NT2/D1 (cell line): ENCODE measurements around the gene ACOX2.
"Not testable (repeated sequence)": the region's sequence is repeated elsewhere in the genome, so short reads cannot be mapped to it uniquely, and the experiment has no call there.

ENCODE experiments used
- DNase-seq: peaks from one replicate; pipeline ENCODE4 v3.0.0-alpha.2; 2011; ENCODE audit warnings: low read depth, low spot score
- H3K27me3 ChIP-seq: 2 replicates; pipeline ENCODE4 v1.6.0; 2011; ENCODE audit warnings: mild to moderate bottlenecking; ENCODE audit not compliant: insufficient read length, insufficient read depth
- H3K36me3 ChIP-seq: 2 replicates; pipeline ENCODE4 v1.6.1; 2011; ENCODE audit warnings: mild to moderate bottlenecking, low read length, mixed read lengths; ENCODE audit not compliant: insufficient read depth, insufficient read length
- H3K4me1 ChIP-seq: 2 replicates; pipeline ENCODE4 v1.5.1; 2011; ENCODE audit not compliant: insufficient read depth, insufficient read length
- H3K4me3 ChIP-seq: 2 replicates; pipeline ENCODE4 v1.5.1; 2011; ENCODE audit warnings: low read depth; ENCODE audit not compliant: insufficient read length
- H3K9ac ChIP-seq: 2 replicates; pipeline ENCODE4 v1.6.0; 2011; ENCODE audit warnings: low read depth; ENCODE audit not compliant: insufficient read length
- H3K9me3 ChIP-seq: 2 replicates; pipeline ENCODE4 v1.5.1; 2011; ENCODE audit warnings: mild to moderate bottlenecking, low read length; ENCODE audit not compliant: insufficient read depth
- SUZ12 ChIP-seq: IDR thresholded peaks from 2 replicates; pipeline ENCODE4 v1.6.1; 2011; ENCODE audit not compliant: insufficient read length, insufficient read depth; ENCODE audit errors: extremely low read depth
- YY1 ChIP-seq: IDR thresholded peaks from 2 replicates; pipeline ENCODE4 v1.6.1; 2011; ENCODE audit not compliant: insufficient read length, insufficient read depth
- ZNF274 ChIP-seq: IDR thresholded peaks from 2 replicates; pipeline ENCODE4 v1.6.1; 2011; ENCODE audit warnings: mild to moderate bottlenecking, low read depth, low read length

The ACOX2 gene

DNA sequence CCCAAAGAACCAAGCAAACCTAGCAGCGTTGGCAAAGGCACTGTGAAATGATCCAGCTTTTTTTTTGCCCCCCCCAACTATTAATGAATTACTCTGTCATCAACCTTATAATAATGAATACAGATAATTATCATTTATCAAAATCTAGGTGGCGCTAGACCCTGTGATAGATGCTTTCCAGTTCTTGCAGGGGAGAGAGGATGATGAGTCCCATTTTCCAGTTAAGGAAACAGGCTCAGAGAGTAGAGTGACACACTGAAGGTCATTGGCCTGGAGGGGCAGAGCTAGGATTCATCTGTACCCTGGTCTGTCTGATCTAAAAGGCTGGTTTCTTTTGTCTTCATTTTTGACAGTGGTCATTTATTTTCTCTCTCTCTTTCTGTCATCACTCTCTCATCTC lies 5.0 kb downstream of the ACOX2 start:
- TF ChIP-seq ZNF274 (no peak), YY1 (no peak), SUZ12 (no peak)
- H3K9me3 ChIP-seq = no peaks in the 10 kb centered on the region
- H3K9ac ChIP-seq = no peak overlapping the region
- H3K27me3 ChIP-seq = no peaks in the 10 kb centered on the region
- no peaks in the 10 kb centered on the region for H3K36me3 ChIP-seq
- no peak overlapping the region for H3K4me3 ChIP-seq
- H3K4me1 ChIP-seq = peaks cover 19% of the 10 kb centered on the region
- DNase-seq = no peak

DNA sequence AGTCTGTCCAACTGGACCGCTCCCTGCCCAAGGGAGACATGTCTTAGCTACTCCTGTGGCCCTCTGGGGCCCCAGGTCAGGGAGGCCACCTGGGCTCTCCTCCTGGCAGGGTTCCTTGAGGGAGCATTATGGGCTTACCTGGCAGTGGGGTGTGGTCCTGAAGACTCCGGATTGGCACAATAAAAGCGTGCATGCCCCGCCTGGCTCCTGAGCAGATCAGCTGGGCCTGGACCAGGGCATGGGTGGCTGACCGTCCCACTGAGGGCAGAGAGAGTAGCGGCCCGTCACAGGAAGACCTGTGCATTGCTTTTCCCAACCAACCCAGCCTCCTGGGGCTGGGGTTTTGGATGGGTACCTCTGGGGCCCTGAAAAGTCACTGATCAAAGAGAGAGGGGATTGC lies 5.4 kb downstream of the ACOX2 start:
- no peak for DNase-seq
- no peaks in the 10 kb centered on the region for H3K9me3 ChIP-seq
- TF ChIP-seq SUZ12 (no peak), YY1 (no peak), ZNF274 (no peak)
- H3K4me1 ChIP-seq = peaks cover 20% of the 10 kb centered on the region
- no peaks in the 10 kb centered on the region for H3K27me3 ChIP-seq
- no peaks in the 10 kb centered on the region for H3K36me3 ChIP-seq
- H3K9ac ChIP-seq = no peak overlapping the region
- no peak overlapping the region for H3K4me3 ChIP-seq

DNA sequence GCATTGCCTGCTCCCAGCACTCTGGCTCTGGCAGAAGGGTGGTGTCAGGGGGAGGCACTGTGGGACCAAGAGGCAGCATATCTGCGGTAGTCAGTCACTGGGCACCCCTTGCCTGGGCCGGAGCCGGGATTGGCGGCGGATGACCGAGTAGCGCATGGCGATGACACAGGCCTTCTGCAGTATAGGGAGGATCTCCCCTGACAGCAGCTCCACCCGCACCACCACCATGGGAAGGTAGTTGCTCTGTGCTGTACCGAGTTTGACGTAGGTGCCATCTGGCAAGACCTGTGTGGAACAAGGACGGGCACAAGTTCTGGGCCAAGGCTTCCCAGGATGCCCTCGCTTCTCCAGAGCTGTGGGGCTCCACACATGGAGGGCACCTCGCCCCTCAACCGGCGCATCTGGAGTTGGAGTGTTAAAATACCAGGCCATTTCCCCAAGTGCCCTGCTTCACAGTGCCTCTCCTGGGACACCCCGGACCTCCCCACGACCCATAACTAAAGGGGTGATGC lies 6.6 kb downstream of the ACOX2 start:
- Histone ChIP-seq H3K4me1 (peaks cover 19% of the 10 kb centered on the region), H3K27me3 (no peaks in the 10 kb centered on the region), H3K36me3 (no peaks in the 10 kb centered on the region), H3K9ac (no peak overlapping the region), H3K9me3 (no peaks in the 10 kb centered on the region), H3K4me3 (no peak overlapping the region)
- TF ChIP-seq SUZ12 = no peak
- TF ChIP-seq ZNF274 = no peak
- no peak for TF ChIP-seq YY1
- DNase-seq = no peak

DNA sequence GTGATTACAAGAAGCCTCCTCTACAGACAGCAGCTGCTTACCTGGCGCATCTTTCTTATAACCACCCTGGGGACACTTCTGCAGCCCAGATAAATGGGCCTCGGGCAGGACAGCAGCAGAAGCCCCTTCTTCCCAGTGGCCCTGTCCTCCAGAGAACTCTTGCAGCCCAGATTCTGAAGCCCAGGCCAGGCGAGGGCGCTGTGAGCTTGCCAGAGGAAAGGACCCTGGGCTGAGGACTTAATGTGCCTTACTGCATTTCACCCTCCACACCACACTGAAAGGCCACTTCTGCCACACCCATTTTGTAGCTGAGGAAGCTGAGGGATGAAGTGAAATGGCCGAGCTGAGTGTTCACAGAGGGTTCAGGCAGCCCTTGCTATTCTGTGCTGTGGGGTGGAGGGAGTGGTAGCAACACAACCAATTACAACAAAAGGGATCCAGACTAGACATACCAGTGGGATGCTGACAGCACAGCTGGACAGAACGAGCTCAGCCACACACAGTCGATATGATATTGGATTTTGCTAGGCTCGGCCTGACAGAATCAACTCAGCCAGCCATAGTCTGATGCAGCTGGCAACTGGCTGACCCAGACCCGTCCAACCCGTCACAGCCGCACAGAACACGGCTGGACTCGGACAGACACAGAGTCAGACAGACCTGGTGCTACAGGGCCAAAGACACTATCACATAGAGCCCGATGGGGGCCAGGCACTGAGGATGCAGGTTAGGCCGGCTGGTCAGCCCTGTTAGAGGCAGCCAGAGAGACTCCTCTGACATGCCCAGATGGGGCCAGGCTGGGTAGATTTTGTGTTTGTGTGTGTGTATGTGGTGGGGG lies 7.3 kb downstream of the ACOX2 start:
- DNase-seq = peak; percentile 67
- no peaks in the 10 kb centered on the region for H3K36me3 ChIP-seq
- TF ChIP-seq SUZ12 (no peak), ZNF274 (no peak), YY1 (no peak)
- no peak overlapping the region for H3K9ac ChIP-seq
- H3K9me3 ChIP-seq = no peaks in the 10 kb centered on the region
- peaks cover 19% of the 10 kb centered on the region for H3K4me1 ChIP-seq
- no peaks in the 10 kb centered on the region for H3K27me3 ChIP-seq
- H3K4me3 ChIP-seq = no peak overlapping the region

DNA sequence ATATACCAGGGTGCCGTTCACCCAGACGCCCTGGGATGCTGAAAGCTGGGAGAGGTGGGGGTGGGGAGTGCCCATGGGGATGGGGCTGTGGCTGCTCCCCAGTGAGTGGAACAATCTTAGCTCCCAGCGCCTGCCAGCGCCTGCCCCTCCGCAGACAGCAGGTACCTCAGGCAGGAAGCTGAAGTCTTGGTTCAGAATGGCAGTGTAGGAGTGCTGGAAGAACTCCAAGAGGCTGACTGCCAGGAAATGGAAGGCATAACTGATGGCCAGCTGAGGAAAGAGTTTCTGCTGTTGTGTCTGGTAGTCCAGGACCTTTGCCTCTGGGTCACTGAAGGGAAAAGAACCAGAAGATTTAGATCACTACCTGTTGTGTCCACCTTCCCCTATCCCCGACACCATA lies 8.4 kb downstream of the ACOX2 start:
- Histone ChIP-seq H3K27me3 (no peaks in the 10 kb centered on the region), H3K36me3 (no peaks in the 10 kb centered on the region), H3K9ac (no peak overlapping the region), H3K4me3 (no peak overlapping the region), H3K4me1 (peaks cover 26% of the 10 kb centered on the region), H3K9me3 (no peaks in the 10 kb centered on the region)
- DNase-seq = no peak
- TF ChIP-seq YY1 = no peak
- no peak for TF ChIP-seq ZNF274
- no peak for TF ChIP-seq SUZ12

DNA sequence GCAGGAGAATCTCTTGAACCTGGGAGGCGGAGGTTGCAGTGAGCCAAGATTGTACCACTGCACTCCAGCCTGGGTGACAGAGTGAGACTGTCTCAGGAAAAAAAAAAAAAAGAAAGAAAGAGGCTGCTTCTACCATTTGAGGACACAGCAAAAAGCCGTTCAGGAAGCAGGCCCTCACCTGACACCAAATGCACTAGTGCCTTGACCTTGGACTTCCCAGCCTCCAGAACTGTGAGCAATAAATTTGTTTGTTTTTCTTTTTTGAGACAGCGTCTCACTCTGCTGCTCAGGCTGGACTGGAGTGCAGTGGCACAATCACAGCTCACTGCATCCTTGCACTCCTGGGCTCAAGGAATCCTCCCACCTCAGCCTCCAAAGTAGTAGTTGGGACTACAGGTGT lies 9.6 kb downstream of the ACOX2 start:
- DNase-seq, H3K9ac ChIP-seq, H3K36me3 ChIP-seq, H3K4me3 ChIP-seq, H3K27me3 ChIP-seq, H3K9me3 ChIP-seq: not testable (repeated sequence)
- peaks cover 22% of the 10 kb centered on the region for H3K4me1 ChIP-seq

DNA sequence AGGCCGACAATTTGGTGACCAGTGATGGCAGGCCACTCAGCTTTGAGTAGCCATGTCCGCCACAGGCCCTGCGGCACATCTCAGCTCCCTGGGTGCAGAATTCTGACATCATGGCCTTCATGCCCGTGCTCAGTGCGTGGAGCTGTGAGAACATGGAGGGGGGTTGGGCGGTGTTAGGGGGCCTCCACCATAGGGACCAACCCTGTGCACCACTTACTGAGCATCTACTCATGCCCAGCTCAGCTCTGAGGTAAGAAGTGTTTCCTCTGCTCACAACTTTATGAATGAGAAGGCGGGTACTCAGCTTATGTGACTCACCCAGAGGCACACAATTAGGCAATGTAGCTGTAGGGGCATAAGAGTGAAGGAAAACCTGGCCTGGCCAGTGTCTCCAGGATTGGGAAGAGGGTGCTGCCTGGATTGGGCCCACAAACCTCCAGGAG lies 10.5 kb downstream of the ACOX2 start:
- Histone ChIP-seq H3K9me3 (no peaks in the 10 kb centered on the region), H3K27me3 (no peaks in the 10 kb centered on the region), H3K9ac (no peak overlapping the region), H3K36me3 (no peaks in the 10 kb centered on the region), H3K4me1 (peaks cover 26% of the 10 kb centered on the region), H3K4me3 (no peak overlapping the region)
- peak; percentile 44 for DNase-seq
- no peak for TF ChIP-seq ZNF274
- TF ChIP-seq YY1 = no peak
- no peak for TF ChIP-seq SUZ12

DNA sequence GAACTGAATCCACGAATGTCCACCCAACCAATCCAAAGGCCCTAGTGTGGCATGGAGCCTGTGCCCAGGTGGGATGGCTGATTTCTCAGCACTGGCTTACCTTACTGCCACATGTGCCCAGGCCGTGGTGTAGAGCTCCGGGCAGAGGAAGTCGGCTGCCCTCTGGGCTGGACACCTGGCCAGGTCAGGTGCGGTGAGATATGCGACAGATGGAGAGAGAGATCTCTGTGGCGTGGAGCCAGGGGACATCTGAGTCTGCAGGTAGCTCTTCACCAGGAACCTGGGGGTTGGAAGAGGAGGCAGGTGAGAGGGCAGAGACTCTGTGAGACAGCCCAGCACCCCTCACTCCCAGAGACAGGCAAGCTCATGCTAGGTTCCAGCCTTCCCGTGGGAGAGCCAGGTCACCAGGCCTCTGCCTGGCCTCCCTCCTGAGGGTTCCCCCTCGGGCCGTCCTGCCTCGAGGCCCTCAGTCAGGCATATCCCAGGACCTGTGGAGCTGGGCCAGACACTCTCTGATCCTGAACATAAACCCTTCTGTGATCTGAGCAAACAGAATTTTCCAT lies 12.6 kb downstream of the ACOX2 start:
- Histone ChIP-seq H3K9ac (no peak overlapping the region), H3K27me3 (no peaks in the 10 kb centered on the region), H3K4me3 (no peak overlapping the region), H3K36me3 (no peaks in the 10 kb centered on the region), H3K9me3 (no peaks in the 10 kb centered on the region), H3K4me1 (peaks cover 28% of the 10 kb centered on the region)
- DNase-seq = no peak
- TF ChIP-seq ZNF274 (no peak), YY1 (no peak), SUZ12 (no peak)
